Measurements from ENCODE around the gene PAFAH2.

PAFAH2 gene

DNA sequence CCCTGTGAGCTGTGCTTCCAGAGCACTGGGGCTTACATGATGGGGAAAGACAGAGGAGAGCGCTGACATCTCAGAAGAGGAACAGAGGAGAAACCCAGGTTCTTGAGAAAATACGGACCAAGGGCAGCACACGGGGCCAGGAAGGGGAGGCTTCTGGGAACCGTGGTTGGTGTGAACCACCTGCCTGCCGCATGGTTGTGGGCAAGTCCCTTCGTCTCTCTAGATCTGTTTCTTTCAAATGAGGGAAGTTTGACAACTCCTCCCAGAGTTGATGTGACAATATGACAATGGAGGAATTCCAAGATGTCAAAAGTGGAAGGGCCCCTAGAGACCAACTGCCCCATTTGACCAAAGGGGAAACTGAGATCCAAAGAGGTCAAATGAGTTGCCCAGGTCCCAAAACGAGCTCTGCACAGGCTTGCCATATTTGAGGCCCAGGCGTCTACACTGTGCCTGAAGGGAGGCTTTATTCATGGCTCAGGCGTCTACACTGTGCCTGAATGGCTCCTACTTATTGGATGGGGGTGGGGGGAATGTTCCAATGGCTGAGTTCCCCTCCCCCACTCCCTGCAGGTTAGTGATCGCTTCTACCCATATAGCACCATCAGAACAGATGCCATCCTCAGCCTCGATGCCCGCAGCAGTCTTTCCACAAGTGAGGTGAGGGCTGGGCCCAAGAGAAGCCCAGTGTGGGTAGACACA lies 34.9 kb upstream of the PAFAH2 start:
- Histone ChIP-seq H3K27ac (no peak overlapping the region), H3K36me3 (replicated peaks) (no peaks in the 10 kb centered on the region), H3K4me3 (ENCODE audit: low read depth, low read length) (no peak overlapping the region), H3K27me3 (replicated peaks) (no peaks in the 10 kb centered on the region)
- TF ChIP-seq, protein P1, sequence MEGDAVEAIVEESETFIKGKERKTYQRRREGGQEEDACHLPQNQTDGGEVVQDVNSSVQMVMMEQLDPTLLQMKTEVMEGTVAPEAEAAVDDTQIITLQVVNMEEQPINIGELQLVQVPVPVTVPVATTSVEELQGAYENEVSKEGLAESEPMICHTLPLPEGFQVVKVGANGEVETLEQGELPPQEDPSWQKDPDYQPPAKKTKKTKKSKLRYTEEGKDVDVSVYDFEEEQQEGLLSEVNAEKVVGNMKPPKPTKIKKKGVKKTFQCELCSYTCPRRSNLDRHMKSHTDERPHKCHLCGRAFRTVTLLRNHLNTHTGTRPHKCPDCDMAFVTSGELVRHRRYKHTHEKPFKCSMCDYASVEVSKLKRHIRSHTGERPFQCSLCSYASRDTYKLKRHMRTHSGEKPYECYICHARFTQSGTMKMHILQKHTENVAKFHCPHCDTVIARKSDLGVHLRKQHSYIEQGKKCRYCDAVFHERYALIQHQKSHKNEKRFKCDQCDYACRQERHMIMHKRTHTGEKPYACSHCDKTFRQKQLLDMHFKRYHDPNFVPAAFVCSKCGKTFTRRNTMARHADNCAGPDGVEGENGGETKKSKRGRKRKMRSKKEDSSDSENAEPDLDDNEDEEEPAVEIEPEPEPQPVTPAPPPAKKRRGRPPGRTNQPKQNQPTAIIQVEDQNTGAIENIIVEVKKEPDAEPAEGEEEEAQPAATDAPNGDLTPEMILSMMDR (IDR thresholded peaks at IDR 0.05; ENCODE audit: low read depth, low read length, missing control alignments): no peak
- DNase-seq: no peak
- in situ Hi-C loops (cut with HindIII; ENCODE audit: low pct_ligation_motif_present, low sequenced_read_pairs): no loop called here

DNA sequence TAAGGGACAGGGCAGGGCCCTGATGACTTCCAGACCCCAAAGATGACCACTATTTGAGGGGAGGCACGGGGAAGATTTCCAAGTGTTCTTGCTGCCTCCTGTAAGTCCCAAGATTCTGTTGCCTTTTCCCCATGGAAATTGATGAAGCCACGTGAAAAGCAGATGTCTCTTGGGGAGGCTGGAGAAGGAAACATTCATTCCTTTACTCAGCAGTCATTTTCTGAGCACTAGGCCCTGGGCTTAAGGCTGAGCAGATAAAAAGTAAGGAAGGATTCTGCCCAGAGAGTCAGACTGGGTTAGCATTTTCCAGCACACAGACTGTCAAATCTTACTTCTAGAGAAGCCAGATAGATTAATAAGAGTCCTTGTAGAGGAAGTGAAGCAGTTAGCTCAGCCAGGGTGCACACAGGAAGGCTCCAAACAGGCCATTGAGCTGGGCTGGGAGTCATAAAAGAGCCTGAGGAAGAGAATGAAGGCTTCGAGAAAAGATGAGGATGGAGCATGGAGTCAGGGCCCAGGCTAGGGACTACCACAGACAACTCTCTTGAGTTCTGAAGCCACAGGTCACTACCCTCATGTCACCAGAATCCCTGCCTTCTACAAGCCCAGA lies 33.9 kb upstream of the PAFAH2 start:
- DNase-seq: no peak
- TF ChIP-seq, protein P1 (IDR thresholded peaks at IDR 0.05; ENCODE audit: low read depth, low read length, missing control alignments): no peak
- in situ Hi-C loops (cut with HindIII; ENCODE audit: low pct_ligation_motif_present, low sequenced_read_pairs): no loop called here

GRCh38 chr1:26031196-26031595 lies 33.3 kb upstream of the PAFAH2 start:
- H3K27me3 ChIP-seq (replicated peaks): no peaks in the 10 kb centered on the region
- no peak overlapping the region for H3K4me3 ChIP-seq (ENCODE audit: low read depth, low read length)
- TF ChIP-seq, protein P1 (IDR thresholded peaks at IDR 0.05; ENCODE audit: low read depth, low read length, missing control alignments): no peak
- H3K36me3 ChIP-seq (replicated peaks): no peaks in the 10 kb centered on the region
- no peak for DNase-seq
- no peak overlapping the region for H3K27ac ChIP-seq
- in situ Hi-C loops (cut with HindIII; ENCODE audit: low pct_ligation_motif_present, low sequenced_read_pairs): no loop called here

More for the DNA sequence above, 33.9 kb upstream of the PAFAH2 start:
- Histone ChIP-seq H3K27ac (no peak overlapping the region), H3K4me3 (ENCODE audit: low read depth, low read length) (no peak overlapping the region), H3K36me3 (replicated peaks) (no peaks in the 10 kb centered on the region), H3K27me3 (replicated peaks) (no peaks in the 10 kb centered on the region)

- no peak for DNase-seq
These were observed 32.1 kb upstream of the PAFAH2 start for GRCh38 chr1:26029864-26030481.

GRCh38 chr1:26029054-26029863 lies 31.4 kb upstream of the PAFAH2 start:
- Histone ChIP-seq H3K27me3 (replicated peaks) (no peaks in the 10 kb centered on the region), H3K4me3 (ENCODE audit: low read depth, low read length) (no peak overlapping the region), H3K36me3 (replicated peaks) (no peaks in the 10 kb centered on the region), H3K27ac (no peak overlapping the region)
- in situ Hi-C loops (cut with HindIII; ENCODE audit: low pct_ligation_motif_present, low sequenced_read_pairs): no loop called here
- TF ChIP-seq, protein P1 (IDR thresholded peaks at IDR 0.05; ENCODE audit: low read depth, low read length, missing control alignments): no peak
- no peak for DNase-seq

More at GRCh38 chr1:26029864-26030481, 32.1 kb upstream of the PAFAH2 start:
- Histone ChIP-seq H3K27me3 (replicated peaks) (no peaks in the 10 kb centered on the region), H3K27ac (no peak overlapping the region), H3K4me3 (ENCODE audit: low read depth, low read length) (no peak overlapping the region), H3K36me3 (replicated peaks) (no peaks in the 10 kb centered on the region)
- TF ChIP-seq, protein P1 (IDR thresholded peaks at IDR 0.05; ENCODE audit: low read depth, low read length, missing control alignments): peak; percentile 35
- in situ Hi-C loops (cut with HindIII; ENCODE audit: low pct_ligation_motif_present, low sequenced_read_pairs): no loop called here

Measured in brain microvascular endothelial cell (primary cell).